GM12891 (cell line): ENCODE results near the gene MRM3.

Experiments used
- POLR2A ChIP-seq: IDR thresholded peaks from 2 replicates; pipeline ENCODE4 v1.6.1; 2011; ENCODE audit warnings: low read depth, low read length, control low read depth
- POLR2AphosphoS5 ChIP-seq: IDR thresholded peaks from 2 replicates; pipeline ENCODE4 v1.6.1; 2011; ENCODE audit warnings: low read depth, low read length, control low read depth
- TAF1 ChIP-seq: IDR thresholded peaks from 2 replicates; pipeline ENCODE4 v1.6.1; 2011; ENCODE audit warnings: low read depth, low read length, control low read depth

DNA sequence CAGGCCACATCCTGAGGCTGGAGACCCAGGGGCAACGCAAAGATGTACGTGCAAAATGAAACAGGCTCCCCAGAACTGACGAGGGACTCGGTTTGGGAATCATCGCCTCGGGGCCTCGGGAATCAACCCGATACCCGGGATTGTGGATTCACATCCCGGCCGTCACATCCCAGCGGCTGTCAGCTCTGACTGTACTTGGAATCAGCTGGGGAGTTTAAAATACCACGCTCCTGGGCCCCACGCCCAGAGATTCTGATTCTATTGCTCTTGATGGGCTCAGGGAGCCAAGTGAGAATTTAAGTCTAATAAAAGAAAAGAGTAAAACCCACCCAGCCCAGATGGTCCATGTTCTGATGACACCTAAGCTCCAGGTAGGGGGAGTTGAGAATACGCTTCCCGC, 42.2 kb downstream of the MRM3 start:
- TF ChIP-seq POLR2AphosphoS5 (no peak), TAF1 (no peak), POLR2A (no peak)
